ENCODE data around the gene NTNG1.

GRCh38 chr1:107181253-107181969, 40.6 kb downstream of the NTNG1 start:
- TF ChIP-seq POLR2AphosphoS5 (IDR thresholded peaks at IDR 0.05), result no peak
- TF ChIP-seq EP300 (IDR thresholded peaks at IDR 0.05), result no peak
